Measurements from ENCODE around the gene NRAS.

Gene NRAS

DNA sequence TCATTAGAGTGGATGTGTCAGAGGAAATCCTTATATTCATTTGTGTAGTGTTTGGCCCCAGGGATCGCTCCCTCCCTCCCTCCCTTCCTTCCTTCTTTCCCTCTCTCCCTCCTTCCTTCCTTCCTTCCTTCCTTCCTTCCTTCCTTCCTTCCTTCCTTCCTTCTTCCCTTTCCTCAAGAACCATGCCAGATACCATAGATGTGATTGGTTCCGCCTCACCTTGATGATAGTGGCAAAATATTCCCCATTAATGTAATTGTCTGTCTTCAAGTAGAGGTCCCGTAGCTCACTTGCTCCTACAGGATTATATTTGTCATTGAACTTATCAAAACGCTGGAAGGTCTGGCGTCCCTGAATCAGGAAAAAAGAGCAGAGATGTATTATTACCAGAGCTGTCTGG lies 38.9 kb downstream of the NRAS start:
- no peak for DNase-seq (ENCODE audit: low read depth, low spot score)

DNA sequence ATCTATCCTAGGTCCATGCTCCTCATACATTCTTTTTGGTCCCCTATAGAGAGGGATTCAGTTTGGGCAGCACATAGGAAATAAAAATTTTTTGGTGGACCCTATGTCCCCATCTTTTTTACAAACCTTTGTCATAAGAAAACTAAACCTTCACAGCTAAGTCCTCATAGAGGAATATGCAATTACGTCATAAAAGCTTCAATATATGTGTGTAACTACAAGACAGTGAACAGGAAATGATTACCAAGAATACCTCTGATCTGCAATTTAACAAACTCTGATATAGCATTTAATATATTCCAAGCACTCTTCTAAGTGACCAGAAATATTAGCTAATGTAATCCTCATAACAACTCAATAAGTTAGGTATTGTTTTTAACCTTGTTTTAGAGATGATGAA lies 40.5 kb downstream of the NRAS start:
- no peak for DNase-seq (ENCODE audit: low read depth, low spot score)

DNA sequence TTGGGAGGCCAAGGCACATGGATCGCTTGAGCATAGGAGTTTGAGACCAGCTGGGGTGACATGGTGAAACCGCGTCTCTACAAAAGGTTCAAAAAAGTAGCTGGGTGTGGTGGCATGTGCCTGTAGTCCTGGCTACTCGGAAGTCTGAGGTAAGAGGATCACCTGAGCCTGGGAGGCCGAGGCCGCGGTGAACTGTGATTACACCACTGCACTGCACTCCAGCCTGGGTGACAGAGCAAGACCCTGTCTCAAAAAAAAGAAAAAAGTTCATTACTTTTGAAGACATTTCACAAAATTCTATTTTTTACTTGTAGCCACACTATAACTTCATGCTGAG lies 44.7 kb downstream of the NRAS start:
- DNase-seq (ENCODE audit: low read depth, low spot score) = no peak

DNA sequence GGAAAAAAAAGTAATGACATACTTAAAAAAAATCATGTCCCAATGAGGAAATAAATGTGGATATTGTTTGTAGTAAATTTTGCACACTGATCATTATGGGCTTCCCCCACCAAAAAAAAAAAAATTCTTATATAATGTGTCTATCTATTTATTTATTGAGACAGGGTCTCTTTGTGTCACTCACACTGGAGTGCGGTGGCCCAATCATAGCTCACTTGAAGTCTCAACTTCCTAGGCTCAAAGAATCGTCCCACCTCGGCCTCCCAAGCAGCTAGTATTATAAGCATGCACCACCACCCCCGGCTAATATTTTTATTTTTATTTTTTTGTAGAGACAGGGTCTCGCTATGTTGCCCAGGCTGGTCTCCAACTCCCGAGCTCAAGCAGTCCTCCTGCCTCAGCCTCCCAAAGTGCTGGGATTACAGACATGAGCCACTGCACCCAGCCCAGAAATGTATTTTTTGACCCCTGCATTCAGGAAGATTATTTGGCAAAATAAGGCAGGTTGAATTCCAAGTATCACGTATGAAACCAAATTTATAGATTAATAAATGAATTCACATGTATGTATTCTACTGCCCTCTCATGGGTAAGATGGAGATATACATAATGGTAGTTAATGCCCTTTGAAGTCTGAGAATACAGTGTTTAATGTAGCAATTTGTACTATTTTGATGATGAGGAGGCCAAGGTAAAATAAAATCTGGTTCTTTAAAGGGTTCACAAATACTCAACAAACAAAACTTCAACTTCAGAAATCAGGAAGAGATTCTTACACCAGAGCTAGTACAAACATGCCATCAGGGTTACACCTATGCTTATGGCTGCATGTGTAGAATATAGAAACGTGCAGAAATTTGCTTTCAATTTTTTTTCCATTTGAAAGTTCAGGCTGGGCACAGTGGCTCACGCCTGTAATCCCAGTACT lies 45.3 kb downstream of the NRAS start:
- DNase-seq (ENCODE audit: low read depth, low spot score) = no peak

- peak; percentile 64 for DNase-seq (ENCODE audit: low read depth, low spot score)
Measured at GRCh38 chr1:114670083-114671010, 46.2 kb downstream of the NRAS start.

DNA sequence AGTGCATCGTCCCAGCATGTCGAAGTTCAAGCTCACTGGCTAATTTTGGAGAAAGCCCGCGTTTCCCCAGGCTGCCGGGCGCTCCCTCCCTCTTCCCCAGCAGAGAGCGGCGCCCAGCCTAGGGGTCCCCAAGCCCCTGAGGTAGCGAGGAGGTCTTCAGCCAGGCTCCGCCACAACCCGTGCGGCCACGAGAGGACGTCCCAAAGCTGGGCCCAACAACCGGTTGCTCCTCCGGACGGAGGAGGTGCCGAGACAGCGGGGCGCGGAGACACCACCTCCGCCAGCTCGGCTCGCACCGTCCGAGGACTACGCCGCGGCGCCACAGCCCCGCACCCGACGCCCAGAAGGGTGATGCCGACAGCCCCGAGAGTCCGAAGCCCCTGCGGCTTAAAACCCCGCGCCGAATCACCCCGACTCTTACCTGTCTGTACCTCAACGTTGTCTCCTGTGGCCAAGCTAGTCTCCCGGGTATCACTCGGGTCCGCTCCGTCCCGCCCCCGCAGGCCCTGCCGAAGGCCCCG lies 46.9 kb downstream of the NRAS start, which contains the start of gene DENND2C:
Gene DENND2C, minus strand, starts transcription at position 488 of the 521 bp plus-strand sequence. CDS start 44,065 bp downstream, outside the sequence.
- DNase-seq (ENCODE audit: low read depth, low spot score) = no peak

GRCh38 chr1:114668784-114669561 lies 47.6 kb downstream of the NRAS start:
- DNase-seq (ENCODE audit: low read depth, low spot score) = no peak

DNA sequence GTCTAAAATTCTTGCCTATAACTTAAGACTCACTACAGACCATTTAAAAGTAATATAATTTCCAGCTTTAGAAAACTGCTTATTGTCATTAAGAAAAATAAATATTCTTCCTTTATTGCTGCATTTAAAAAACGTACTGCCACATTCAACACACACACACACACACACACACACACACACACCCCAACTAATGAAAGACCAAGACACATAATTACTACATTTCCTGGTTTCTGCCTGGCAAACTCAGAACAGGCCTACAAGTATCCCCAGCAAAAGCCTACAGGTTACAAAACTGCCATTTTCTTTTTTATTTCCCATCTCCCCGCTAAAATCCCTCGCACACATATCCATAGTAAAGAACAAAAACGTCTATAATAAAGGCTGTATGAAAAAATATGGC lies 48.2 kb downstream of the NRAS start:
- no peak for DNase-seq (ENCODE audit: low read depth, low spot score)

GRCh38 chr1:114666954-114667353 lies 49.6 kb downstream of the NRAS start:
- no peak for DNase-seq (ENCODE audit: low read depth, low spot score)

DNA sequence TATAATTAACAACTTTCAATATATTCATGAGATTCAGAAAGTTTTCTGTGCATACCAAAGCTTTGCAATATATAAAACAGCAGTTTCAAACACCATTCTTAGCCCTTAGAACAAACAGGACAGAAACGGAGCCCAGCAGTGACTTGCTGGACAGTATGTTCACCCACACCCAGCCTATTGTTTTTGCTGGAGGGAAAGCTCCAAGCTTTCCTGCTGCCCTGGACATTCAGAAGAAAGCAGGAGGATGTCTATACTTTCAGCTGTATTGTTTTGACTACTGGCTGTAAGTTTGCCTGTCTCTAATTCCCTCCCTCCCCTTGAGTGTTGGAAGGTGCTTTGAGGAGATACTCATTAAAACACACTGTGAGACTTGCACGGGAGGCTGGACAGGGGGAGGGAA lies 56.3 kb downstream of the NRAS start:
- no peak for DNase-seq (ENCODE audit: low read depth, low spot score)
